ENCODE results near the gene TMEM208. TPM values are rescaled to one million over a fixed set of nuclear protein-coding genes. Genes with fewer than 3 reads are reported as not detected.
A peak's percentile ranks its signal among the peaks of the same experiment; 100 is the strongest.

TMEM208 gene
- total and polyA plus RNA-seq, 4 donors: 22.3 to 140 (median 70.2) TPM

- TF ChIP-seq MAX (IDR thresholded peaks at IDR 0.05) (no peak), FOXA1 (IDR thresholded peaks at IDR 0.05) (no peak)
Observed at GRCh38 chr16:67240506-67240905, 13.6 kb downstream of the TMEM208 start (continued).

GRCh38 chr16:67241008-67241900 lies 14.3 kb downstream of the TMEM208 start:
- DNase-seq (ENCODE audit: low spot score): no peak
- Histone ChIP-seq H3K27ac (ENCODE audit: low read depth in 1 of 2, low read length in 2 of 2) (peak overlapping the region; percentile 25 to 47), H3K4me1 (ENCODE audit: control insufficient read depth in 4 of 4, insufficient read depth in 4 of 4, low read length in 3 of 4) (peaks cover 4 to 25% (median 18%) of the 10 kb centered on the region in 4 donors), H3K27me3 (ENCODE audit: control insufficient read depth in 4 of 4, insufficient read depth in 4 of 4, low read length in 3 of 4) (no peaks in the 10 kb centered on the region), H3K4me3 (ENCODE audit: low read depth in 1 of 3, low read length in 3 of 3) (no peak overlapping the region), H3K9me3 (ENCODE audit: control insufficient read depth in 4 of 4, low read length in 3 of 4) (no peaks in the 10 kb centered on the region), H3K36me3 (ENCODE audit: control insufficient read depth in 4 of 4, insufficient read depth in 3 of 4, low read depth in 1 of 4, low read length in 3 of 4) (peaks cover 0 to 13% (median under 1%) of the 10 kb centered on the region in 4 donors), H3K9ac (ENCODE audit: low read depth in 1 of 2, low read length in 2 of 2) (no peak overlapping the region)
- TF ChIP-seq TAF1 (conservative IDR thresholded peaks at IDR 0.05) (no peak), NR2F2 (IDR thresholded peaks at IDR 0.05) (no peak), SP1 (IDR thresholded peaks at IDR 0.05) (no peak), RAD21 (IDR thresholded peaks at IDR 0.05) (no peak), RXRA (IDR thresholded peaks at IDR 0.05) (no peak), FOXA2 (IDR thresholded peaks at IDR 0.05) (no peak), FOXA1 (IDR thresholded peaks at IDR 0.05) (no peak), GABPA (IDR thresholded peaks at IDR 0.05 in 1 of 2, conservative IDR thresholded peaks at IDR 0.05 in 1 of 2) (no peak), HNF4G (IDR thresholded peaks at IDR 0.05) (no peak)
- 66% methylated on average over 10 of the region's 10 CpGs for WGBS

GRCh38 chr16:67242138-67242730 lies 15.3 kb downstream of the TMEM208 start:
- Histone ChIP-seq H3K4me3 (ENCODE audit: low read depth in 1 of 3, low read length in 3 of 3) (no peak overlapping the region), H3K36me3 (ENCODE audit: control insufficient read depth in 4 of 4, insufficient read depth in 3 of 4, low read depth in 1 of 4, low read length in 3 of 4) (peaks cover 0 to 11% (median 0%) of the 10 kb centered on the region in 4 donors), H3K27me3 (ENCODE audit: control insufficient read depth in 4 of 4, insufficient read depth in 4 of 4, low read length in 3 of 4) (no peaks in the 10 kb centered on the region), H3K9ac (ENCODE audit: low read depth in 1 of 2, low read length in 2 of 2) (peak overlapping the region in 1 of 2 donors; percentile 17), H3K27ac (ENCODE audit: low read depth in 1 of 2, low read length in 2 of 2) (peak overlapping the region in 1 of 2 donors; percentile 8), H3K9me3 (ENCODE audit: control insufficient read depth in 4 of 4, low read length in 3 of 4) (no peaks in the 10 kb centered on the region), H3K4me1 (ENCODE audit: control insufficient read depth in 4 of 4, insufficient read depth in 4 of 4, low read length in 3 of 4) (peaks cover 9 to 35% (median 23%) of the 10 kb centered on the region in 4 donors)
- no peak for DNase-seq (ENCODE audit: low spot score)
- TF ChIP-seq RXRA (IDR thresholded peaks at IDR 0.05) (no peak), HNF4A (conservative IDR thresholded peaks at IDR 0.05) (no peak), EGR1 (IDR thresholded peaks at IDR 0.05; ENCODE audit: low read depth in 2 of 2) (no peak), REST (IDR thresholded peaks at IDR 0.05) (no peak), FOXA1 (IDR thresholded peaks at IDR 0.05) (no peak), YY1 (IDR thresholded peaks at IDR 0.05) (no peak)
- whole genome bisulfite sequencing: 81% methylated on average over 4 of the region's 4 CpGs
